ENCODE measurements around the gene VGLL1.

- no peak for TF ChIP-seq CTCF (IDR thresholded peaks at IDR 0.05 in 8 of 11, conservative IDR thresholded peaks at IDR 0.05 in 3 of 11)
- TF ChIP-seq POLR2A (IDR thresholded peaks at IDR 0.05), result no peak
These were observed 9.3 kb downstream of the VGLL1 start for GRCh38 chrX:136541294-136541693.

All from spleen (tissue), 7 donors.